Measurements from ENCODE around the gene ARMH4.

DNA sequence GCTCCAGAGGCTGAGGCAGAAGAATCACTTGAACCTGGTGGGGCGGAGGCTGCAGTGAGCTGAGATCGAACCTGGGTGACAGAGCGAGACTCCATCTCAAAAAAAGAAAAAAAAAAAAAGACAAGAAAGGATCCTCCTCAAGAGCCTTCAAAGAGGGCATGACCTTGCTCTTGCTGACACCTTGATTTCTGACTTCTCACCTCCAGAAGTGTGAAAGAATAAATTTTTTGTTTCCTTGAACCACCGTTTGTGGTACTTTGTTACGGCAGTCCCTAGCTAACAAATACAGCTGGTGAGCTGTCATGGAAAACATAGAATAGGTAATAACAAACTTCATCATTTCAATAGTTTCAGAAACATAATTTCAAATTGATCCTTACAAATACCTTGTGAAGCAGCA is 46.1 kb upstream of the ARMH4 start:
- TF ChIP-seq, protein P1, sequence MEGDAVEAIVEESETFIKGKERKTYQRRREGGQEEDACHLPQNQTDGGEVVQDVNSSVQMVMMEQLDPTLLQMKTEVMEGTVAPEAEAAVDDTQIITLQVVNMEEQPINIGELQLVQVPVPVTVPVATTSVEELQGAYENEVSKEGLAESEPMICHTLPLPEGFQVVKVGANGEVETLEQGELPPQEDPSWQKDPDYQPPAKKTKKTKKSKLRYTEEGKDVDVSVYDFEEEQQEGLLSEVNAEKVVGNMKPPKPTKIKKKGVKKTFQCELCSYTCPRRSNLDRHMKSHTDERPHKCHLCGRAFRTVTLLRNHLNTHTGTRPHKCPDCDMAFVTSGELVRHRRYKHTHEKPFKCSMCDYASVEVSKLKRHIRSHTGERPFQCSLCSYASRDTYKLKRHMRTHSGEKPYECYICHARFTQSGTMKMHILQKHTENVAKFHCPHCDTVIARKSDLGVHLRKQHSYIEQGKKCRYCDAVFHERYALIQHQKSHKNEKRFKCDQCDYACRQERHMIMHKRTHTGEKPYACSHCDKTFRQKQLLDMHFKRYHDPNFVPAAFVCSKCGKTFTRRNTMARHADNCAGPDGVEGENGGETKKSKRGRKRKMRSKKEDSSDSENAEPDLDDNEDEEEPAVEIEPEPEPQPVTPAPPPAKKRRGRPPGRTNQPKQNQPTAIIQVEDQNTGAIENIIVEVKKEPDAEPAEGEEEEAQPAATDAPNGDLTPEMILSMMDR (IDR thresholded peaks at IDR 0.05) = no peak
- TF ChIP-seq POLR2AphosphoS5 (IDR thresholded peaks at IDR 0.05) = no peak

Measured in prostate gland (tissue), 2 donors.